Stimulated activated CD8-positive, alpha-beta memory T cell treated with anti-CD3 and anti-CD28 coated beads, Interleukin-12 subunit alpha, Interleukin-12 subunit beta, amount 100 ng/mL, for 1 hour (primary cell): ENCODE results near the gene MSX1.

ENCODE experiments used
- DNase-seq: peaks from one replicate; pipeline ENCODE4 v3.0.0-alpha.2; 2020; ENCODE audit warnings: low read depth

MSX1 gene

DNA sequence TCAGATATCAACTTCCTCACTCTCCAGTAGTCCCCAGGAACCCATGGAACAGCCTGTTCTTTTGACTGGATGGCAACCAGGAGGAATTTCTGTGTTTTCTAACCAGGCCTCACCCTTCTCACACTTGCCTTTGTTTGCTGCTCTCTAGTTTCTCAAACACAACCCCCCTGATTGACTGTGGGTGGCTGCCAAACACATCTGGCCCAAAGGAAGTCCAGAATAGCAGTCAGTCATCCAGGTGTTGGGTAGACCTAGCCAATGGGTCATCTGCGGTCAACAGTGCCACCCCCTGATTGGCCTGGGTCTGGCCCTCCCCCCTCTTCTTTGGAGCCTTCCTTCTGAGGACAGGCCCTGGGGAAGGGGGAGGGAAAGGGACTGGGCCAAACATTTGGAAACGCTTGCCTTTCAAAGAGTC, 53.7 kb downstream of the MSX1 start:
- no peak for DNase-seq
